ENCODE data around the gene OAF.

Gene OAF

GRCh38 chr11:120255519-120255866 lies 44.7 kb downstream of the OAF start:
- no peak for DNase-seq (ENCODE audit: low read depth)
- TF ChIP-seq CTCF (conservative IDR thresholded peaks at IDR 0.05; ENCODE audit: low read length) = no peak
- H3K4me3 ChIP-seq (ENCODE audit: low read length) = no peak overlapping the region

GRCh38 chr11:120256178-120256577 lies 45.3 kb downstream of the OAF start:
- H3K4me3 ChIP-seq (ENCODE audit: low read length) = no peak overlapping the region
- DNase-seq (ENCODE audit: low read depth) = no peak
- no peak for TF ChIP-seq CTCF (conservative IDR thresholded peaks at IDR 0.05; ENCODE audit: low read length)

GRCh38 chr11:120256779-120257178 lies 45.9 kb downstream of the OAF start:
- TF ChIP-seq CTCF (conservative IDR thresholded peaks at IDR 0.05; ENCODE audit: low read length) = no peak
- no peak for DNase-seq (ENCODE audit: low read depth)
- H3K4me3 ChIP-seq (ENCODE audit: low read length) = no peak overlapping the region

- TF ChIP-seq CTCF (conservative IDR thresholded peaks at IDR 0.05; ENCODE audit: low read length) = no peak
- H3K4me3 ChIP-seq (ENCODE audit: low read length) = no peak overlapping the region
- DNase-seq (ENCODE audit: low read depth) = no peak
These were observed 46.5 kb downstream of the OAF start for GRCh38 chr11:120257346-120257745.

- DNase-seq (ENCODE audit: low read depth) = no peak
- TF ChIP-seq CTCF (conservative IDR thresholded peaks at IDR 0.05; ENCODE audit: low read length) = no peak
- H3K4me3 ChIP-seq (ENCODE audit: low read length) = no peak overlapping the region
These were observed 47.8 kb downstream of the OAF start for GRCh38 chr11:120258661-120259060.

GRCh38 chr11:120259241-120259640 lies 48.4 kb downstream of the OAF start:
- DNase-seq (ENCODE audit: low read depth) = no peak
- no peak for TF ChIP-seq CTCF (conservative IDR thresholded peaks at IDR 0.05; ENCODE audit: low read length)
- no peak overlapping the region for H3K4me3 ChIP-seq (ENCODE audit: low read length)

- H3K4me3 ChIP-seq (ENCODE audit: low read length) = no peak overlapping the region
- no peak for TF ChIP-seq CTCF (conservative IDR thresholded peaks at IDR 0.05; ENCODE audit: low read length)
- DNase-seq (ENCODE audit: low read depth) = no peak
These were observed 49.2 kb downstream of the OAF start for GRCh38 chr11:120259988-120260565.

All from AG10803 (cell line).